NOMO-1 treated with dmso at 0.1 percent for 144 hours (cell line): ENCODE results near the gene SNED1.
A peak's percentile ranks its signal among the peaks of the same experiment; 100 is the strongest.
"Not testable (repeated sequence)": the region's sequence is repeated elsewhere in the genome, so short reads cannot be mapped to it uniquely, and the experiment has no call there.

Experiments used
- DNase-seq: peaks from one replicate; lab custom pipeline; 2025; ENCODE audit not compliant: unreplicated experiment; lab: John Stamatoyannopoulos, UW

The SNED1 gene

DNA sequence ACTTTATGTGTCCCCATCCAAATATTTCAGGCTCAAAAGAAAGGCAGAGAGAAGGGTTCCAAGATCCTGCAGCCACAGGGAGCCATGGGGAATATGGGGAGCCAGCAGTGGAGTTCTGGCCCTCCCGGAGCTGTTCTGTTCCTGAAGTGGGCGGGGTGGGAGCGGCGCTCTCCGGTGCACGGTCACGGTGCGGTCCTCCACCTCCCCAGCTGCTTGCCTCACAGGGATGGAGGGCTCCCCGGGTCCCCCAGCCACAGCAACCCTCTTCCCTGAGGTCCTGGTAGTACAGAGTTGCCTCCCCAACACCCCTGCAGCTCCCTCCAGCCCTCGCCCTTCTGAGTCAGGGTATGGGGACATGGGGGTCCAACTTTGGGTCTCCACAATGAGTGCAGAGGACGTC, 26.2 kb upstream of the SNED1 start:
- DNase-seq, result no peak

DNA sequence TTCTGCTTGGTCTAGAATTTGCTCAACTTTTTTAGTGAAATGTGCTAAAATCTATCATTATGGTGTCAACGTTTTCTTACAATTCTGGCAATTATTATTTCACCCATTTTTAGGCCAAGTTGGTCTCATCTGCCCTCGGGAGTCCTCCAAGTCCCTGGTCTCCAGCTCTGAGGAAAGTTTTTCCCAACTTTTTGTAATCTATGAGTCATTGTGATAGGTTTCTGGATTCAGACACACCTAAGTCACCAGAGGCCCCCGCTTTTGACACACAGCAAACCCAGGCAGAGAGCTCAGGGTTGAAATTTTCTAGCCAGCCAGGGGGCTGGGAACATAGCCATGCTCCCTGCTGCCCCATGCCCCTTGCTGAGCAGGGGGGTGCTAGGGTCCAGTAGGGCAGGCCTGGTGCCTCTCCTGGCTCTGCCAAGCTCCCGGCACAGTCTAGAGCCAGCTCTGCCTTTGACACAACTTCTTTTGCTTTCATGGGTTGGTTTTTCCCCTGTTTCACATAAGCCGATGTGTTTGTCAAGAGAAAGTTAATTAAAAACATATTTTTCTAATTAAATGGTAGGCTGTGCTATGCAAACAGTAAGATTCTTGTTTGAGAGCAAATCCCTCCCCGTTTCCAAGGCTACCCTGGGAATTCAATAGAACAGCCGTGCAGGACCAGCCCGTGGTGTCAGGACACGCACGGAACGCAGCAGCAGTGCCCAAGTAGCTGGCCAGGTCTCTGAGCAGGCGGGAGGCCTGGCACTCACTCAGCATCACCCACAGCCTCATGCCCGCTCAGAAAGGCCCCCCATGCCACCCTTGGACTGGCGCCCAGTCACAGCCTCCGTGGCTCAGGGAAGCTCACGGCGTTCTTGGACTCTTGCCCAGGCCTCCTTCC, 25.5 kb upstream of the SNED1 start:
- no peak for DNase-seq

DNA sequence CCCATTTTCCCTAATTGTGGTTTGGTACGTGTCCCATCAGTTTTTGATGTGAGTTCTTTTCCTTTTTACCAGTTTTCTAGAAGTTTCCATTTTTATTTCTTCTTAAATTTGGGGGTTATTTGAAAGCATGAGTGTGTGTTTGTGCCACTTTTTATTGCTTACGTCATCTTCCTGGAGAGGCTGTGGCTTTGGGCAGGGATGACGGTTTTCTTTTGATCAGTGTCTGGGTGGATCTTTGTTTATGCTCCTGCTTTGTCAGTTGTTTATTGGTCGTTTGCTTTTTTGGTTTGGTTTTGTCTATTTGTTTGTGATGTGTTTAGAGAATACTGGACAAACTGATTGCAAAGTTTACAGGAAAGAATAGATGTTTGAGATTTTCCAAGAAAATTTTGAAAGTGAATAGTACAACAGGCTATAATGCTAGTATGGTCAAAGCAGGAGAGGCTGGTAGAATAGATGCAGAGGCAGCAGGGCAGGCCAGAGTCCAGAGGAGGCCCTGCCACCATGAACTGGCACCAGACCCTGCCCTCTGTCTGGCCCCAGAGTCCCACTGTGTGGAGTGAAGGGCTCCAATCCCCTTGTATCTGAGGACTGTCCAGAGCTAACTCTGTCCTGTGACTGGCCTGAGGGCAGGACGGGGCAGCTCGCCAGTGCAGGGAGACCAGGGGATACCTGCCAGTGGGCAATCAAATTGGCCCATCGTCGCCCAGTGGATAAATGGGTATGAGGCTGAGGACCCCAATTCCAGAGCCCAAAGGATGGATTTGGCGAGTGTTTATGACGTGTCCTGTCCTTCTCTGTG, 23.4 kb upstream of the SNED1 start:
- no peak for DNase-seq

DNA sequence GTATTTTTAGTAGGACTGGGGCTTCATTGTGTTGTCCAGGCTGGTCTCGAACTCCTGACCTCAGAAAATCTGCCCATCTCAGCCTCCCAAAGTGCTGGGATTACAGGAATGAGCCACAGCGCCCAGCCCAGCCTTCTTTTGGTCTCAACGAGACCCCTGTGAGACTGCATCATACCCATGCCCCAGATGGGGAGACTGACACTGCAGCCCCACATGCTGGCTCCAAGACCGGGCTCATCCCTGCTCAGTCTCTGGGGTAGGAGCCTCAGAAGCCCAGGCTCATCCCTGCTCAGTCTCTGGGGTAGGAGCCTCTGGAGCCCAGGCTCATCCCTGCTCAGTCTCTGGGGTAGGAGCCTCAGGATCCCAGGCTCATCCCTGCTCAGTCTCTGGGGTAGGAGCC, 22.5 kb upstream of the SNED1 start:
- not testable (repeated sequence) for DNase-seq

DNA sequence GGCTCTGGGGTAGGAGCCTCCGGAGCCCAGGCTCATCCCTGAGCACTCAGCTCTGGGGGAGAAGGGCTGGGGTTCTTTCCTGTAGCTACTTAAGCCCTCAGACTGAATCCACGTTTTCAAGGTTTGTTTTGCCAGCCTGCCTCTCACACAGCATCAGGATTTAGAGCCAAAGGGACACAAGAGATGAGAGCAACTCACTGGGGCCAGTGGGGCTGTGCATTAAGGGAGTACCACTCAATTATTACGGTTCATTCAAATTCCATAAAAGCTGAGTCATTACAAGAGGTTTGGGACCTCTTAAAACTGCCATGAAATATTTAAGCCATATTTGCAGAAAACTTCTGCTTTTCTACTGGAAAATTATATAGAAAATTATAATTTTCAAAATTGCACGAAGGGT, 17.1 kb upstream of the SNED1 start:
- DNase-seq, result no peak

DNA sequence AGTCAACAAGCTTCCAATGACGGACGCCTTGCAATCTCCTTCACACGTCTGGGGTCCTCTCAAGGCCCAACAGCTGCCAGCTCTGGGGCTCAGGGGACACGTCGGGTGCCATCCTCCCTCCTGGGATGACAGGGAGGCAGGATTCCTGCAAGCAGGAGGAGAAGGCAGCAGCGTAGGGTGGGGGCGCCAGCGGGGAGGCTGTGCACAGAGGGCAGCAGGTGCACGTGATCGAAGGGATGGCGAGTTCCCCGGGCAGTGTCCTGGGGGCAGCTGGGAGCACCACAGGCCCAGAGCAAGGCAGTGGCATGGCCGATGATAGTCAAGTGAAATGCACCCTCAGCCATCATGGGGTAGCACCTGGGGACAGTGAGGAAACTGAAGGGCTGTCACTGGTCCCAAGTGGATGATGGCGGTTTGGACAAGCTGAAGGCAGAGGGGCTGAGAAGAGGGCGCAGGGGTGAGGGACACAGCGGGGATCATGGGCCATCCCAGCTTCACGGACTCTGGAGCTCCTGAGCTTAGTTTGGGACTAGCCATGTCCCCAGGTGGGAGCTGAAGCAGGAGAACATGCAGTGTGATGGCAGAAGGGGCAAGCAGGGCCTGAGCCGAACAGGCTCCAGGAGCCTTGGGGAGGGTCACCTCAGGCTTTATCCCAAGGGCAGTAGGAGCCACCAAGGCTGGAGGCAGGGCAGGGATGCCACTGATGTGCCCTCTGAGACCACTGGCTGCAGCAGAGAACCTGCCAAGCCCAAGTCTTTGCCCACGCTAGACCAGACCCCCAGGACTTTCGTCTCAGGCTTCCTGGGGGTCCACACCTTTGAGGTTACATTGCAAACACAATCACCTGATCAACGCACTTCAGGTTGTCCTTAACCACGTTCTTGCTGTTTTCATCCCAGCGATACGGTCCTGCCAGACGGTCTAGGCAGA, 16.3 kb upstream of the SNED1 start:
- no peak for DNase-seq

DNA sequence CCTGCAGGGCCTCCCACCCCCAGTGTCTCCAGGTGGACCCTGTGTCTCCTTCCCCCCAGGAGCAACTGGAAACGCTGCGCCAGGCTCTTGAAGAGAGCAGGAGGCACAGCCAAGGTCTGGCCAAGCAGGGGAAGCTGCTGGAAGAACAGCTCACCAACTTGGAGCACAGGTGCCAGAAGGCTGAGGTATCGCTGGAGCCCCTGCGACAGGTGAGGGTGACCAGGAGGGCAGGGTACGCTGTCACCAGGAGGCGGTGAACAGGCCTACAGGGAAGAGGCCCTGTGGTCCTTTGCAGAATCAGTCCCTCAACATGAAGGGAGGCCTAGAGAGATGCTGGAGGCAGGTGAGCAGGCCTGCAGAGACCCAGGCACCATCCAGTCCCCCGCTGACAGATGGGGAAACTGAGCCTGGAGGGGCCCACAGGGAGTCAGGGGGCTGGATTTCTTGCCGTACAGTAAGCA, 15.6 kb upstream of the SNED1 start:
- DNase-seq, result no peak

DNA sequence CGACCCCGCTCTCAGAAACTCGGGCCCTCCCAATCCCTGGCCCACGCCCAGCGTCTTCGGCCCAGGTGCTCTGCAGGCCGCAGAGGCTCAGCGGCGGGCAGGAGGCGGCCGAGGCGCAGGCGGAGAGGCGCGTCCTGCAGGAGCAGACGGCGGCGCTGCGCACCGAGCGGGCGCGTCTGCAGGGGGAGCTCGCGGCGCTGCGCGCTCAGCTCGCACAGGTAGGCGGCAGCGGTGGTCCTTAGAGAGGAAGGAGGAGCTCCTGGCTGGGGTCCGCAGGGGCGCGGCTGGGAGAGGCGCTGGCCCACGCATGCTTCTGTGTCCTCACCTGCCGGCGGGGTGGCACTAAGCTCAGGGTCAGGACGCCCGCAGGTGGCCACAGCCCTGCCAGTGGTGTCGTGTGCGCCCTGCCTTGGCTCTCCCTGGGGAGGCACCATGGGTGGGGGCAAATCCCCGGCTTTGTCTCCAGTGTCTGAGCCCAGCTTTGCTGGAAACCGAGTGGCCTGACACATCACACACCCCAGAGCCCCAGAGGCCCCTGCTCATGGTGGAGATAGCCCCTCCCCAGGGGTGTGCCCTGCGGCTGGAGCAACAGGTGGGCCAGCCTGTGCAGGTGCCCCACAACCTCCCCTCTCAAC, 14.9 kb upstream of the SNED1 start:
- peak; percentile 31 for DNase-seq

DNA sequence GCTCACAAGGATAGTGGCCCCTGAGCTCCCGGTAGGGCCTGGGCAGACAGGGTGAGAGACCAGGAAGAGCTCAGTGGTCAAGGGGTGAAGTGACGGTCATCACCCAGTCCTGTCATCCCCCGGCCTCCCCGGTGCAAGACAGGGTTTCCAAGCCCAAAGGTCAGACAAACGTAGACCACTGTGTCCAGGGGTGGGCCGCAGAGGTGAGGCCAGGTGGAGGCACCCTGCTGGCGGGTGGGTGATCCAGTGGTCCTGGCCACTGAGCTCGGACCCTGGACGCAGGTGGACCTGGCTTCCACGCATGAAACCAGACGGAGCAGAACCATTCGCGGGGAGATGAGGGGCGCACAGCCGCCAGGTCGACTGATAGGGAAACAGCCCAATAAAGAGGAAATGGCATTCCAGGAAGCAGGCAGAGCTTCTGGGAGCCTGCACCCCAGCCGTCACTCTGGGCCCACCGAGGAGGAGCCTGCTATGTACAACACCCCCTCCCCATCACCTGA, 14.4 kb upstream of the SNED1 start:
- no peak for DNase-seq

DNA sequence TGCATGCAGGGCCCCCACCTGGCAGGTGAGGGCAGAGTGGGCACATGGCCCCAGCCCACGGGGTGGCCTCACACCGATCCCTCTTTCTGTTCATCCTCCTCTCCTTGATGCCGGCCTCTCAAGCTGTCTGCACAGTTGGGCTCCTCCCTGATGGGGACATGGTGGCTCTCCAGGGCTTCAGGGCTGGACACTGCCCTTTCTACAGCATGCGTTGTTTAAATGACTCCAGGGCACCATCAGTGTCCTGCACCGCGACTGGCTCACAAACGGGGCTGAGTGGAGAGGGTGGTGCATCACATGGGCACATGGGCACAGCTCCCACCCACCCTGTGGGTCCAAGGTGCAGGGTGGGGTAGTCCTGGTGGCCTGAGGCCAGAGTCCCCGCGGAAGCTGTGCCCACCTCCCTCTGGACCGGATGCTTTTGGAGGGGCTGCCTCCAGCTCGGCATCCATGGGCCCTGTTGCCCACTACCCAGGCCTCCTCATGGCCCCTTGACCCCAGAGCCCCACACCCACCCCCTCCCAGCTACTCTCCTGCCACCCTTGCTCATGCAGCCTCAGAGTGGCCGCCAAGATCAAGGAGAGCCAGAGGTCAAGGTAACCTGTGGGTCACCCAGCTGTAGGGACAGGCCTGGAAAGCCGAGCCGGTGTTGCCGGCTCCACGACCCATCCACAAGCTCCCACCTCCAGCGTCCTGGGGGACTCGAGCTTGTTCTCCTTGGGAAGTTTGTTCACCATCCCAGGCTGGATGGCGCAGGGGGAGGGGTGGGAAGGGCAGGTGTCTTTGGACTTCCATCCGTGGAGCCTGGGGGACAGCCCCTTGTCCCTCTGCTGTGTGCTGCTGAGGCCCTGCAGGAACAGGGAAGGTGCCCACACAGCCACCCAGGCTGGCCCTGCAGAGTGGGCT, 12.3 kb upstream of the SNED1 start:
- no peak for DNase-seq

DNA sequence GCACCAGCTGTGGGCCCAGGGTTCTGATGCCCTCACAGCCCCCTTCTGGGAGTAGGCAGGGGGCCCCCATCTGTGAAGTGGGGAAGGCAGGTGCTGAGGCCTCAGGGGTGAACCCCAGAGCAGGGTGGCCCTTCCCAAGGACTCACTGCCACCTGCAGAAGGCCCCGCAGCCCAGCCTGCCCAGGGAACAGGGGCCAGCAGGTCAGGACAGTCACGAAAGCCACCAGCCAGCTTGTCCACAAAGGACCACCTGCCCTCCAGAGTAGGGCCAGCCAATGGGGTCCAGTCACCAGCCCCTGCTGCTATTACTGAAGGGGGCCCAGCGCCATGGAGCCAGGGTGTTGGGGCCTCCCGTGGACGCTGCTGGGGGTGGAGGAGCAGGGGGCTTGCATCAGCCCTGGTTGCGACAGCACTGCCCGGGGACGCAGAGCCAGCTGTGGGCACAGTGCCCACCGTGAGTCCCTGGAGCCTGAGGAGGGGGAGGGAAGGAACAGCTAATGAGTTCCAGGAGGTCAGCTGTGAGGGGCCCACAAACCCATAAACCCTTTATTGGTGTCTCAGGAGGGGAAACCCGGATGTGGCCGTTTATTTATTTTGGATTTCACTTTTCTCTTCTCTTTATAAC, 11.5 kb upstream of the SNED1 start:
- DNase-seq, result peak; percentile 60

DNA sequence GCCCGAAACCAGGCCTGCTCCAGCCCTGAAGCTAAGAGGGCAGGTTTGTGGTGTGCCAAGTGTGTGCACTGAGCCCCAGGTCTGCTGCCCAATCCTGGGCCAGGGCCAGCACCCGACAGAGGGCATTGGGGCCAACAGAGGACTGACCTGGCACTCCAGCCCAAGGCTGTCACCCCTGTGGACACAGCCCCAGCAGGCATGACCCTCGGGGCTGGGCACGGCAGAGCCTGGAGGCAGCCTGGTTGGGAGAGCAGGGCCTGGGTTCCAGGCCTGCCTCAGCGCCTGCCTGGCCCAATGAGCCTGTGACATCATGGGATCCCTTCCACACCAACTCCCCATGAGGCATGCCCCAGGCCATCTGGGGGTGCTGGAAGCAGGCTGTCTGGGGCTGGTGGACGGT, 10.8 kb upstream of the SNED1 start:
- no peak for DNase-seq

DNA sequence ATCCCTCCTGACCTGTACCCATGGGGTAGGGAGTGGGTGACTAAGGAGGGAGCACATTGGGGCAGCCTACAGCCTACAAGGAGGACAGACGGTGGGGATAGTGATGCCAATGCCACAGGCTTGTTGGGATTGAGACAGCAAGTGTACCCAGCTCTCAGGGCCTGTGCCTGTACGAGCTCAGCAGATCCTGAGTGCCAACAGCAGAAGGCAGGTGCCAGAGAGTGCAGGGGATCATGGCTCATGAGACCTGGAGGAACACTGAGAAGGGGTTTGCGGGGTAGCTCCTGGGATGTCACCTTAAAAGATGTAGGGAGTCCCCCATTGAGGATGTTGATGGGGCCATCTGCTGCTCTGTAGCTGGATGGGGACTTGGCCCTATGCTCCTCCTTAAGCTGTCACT, 10.3 kb upstream of the SNED1 start:
- no peak for DNase-seq

DNA sequence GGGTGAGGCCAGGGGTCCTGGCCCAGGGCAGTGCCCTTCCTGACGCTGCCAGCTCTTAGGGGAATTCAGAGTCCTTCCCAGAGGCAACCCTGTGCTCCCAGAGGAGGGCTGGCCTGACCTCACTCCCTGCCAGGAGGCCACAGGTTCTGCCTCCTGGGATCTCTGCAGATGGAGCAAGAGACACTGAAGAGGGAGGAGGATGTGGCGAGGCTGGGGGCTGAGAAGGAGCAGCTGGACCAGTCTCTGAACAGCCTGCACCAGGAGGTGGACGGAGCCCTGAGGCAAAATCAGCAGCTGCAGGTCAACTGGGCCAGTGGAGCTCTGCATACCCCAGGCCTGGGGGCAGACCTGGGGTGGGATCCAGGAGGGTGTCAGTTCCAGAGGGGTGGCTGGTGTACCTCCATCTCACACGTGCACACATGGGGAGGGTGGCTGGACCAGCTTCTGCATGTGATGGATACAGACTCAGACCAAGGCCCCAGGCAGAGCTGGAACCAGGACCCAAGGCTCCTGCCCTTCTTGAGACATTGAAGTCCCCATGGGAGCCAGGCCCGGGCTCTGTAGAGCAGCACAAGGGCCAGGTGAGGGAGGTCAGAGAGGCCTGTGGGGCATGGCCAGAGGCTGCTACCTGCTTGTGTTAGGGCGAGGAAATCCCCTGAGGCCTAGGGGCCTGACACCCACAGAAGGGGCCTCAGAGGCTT, 9.7 kb upstream of the SNED1 start:
- no peak for DNase-seq

DNA sequence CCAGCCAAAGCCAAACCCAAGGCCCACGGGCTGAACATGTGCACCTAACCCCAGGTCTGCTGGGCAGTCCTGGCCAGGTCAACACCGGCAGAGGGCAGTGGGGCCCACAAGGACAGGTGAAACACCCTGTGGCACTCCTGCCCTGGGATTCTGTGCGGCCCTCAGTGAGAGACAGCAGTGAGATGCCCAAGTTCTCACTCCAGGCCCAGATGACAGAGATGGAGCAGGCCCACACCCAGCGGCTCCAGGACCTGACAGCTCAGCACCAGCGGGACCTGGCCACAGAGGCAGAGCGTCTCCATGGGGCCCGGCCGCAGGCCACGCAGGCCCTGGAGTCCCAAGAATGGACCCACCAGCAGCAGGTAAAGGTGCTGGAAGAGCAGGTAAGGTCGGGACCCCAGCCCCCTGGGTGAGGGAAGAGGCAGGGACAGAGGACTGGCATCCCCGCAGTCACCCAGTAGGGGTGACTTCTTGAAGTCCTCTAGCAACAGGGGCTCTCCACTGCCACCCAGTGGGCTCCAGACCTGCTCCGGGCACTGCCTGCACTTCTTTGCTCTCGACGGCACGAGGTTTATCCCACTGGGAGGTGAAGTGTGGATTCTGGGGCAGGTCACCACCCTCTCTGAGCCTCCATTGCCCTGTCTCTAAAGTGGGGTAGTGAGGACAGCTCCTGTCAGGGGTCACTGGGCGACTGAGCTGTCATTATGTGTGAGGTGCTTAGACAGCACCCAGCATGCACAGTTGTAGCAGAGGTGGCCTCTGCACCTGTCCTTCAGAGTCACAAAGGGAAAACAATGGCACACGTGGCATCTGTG, 8.8 kb upstream of the SNED1 start:
- no peak for DNase-seq

DNA sequence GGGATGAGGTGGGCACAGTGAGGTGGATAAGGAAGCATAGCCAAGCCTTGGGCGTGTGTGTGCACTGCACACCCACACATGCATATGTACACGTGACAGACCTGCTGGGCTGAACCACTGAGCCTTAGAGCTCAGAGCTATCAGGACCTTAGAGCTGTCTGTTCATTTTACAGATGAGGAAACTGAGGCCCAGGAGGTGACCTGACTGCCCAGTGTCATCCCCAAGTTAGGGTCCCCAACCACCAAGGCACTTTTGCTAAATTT, 8.2 kb upstream of the SNED1 start:
- no peak for DNase-seq

DNA sequence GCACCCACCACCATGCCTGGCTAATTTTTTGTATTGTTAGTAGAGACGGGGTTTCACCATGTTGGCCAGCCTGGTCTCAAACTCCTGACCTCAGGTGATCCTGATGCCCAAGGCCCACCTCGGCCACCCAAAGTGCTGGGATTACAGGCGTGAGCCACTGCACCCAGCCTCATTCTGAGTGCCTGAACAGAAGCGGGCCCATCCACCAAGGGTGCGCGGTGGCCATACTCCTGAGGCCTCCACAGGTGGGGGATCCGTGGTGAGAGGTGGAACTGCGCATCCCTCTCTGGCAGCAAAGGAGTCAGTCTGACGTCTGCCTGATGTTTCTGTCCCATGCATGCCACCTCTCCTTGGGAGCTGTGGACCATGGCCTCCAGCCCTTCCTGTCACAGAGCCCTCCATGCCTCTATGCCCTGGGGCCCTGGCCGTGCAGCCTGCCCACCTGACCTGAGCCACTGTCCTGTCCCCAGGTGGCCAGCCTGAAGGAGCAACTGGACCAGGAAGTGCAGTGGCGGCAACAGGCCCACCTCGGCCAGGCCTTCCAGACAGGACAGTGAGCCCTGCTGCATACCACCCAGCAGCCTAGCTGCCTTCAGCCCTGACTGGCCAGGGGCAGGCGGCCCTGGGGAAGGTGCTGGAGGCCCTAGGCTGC, 7.6 kb upstream of the SNED1 start:
- DNase-seq, result no peak
